RWPE1 (cell line): Measurements from ENCODE around the gene CEP41.

Experiments used
- CTCF ChIA-PET: fragments of 350-600 bp; sonication (Branson Sonifier 250); formaldehyde crosslinking; extraction: SDS; loops from one replicate; lab custom pipeline; 2021; lab: Yijun Ruan, JAX
- POLR2A ChIA-PET: fragments of 400-600 bp; formaldehyde crosslinking; extraction: SDS; loops from one replicate; lab custom pipeline; 2020; ENCODE audit warnings: antibody characterized with exemption; ENCODE audit not compliant: low non-redundant PET; lab: Yijun Ruan, JAX
- DNase-seq: peaks from one replicate; pipeline ENCODE4 v3.0.0; 2012; ENCODE audit warnings: low spot score
- H3K27ac ChIP-seq: fragments of 450-650 bp; 2 replicates; pipeline ENCODE4 v1.5.1; 2017
- CTCF ChIP-seq: fragments of 450-650 bp; conservative IDR thresholded peaks from 2 replicates; pipeline ENCODE4 v1.5.1; 2017; ENCODE audit warnings: low read depth, mild to moderate bottlenecking

Gene CEP41

GRCh38 chr7:130363026-130363847 is 77.6 kb downstream of the CEP41 start:
- ChIA-PET CTCF (no interaction called here), POLR2A (no interaction called here)
- TF ChIP-seq CTCF = no peak
- H3K27ac ChIP-seq = peak overlapping the region; percentile 90
- peak; percentile 81 for DNase-seq

- CTCF ChIA-PET = interaction anchor here (0.6 kb wide), 1 partner anchor 118 kb away, joined by 3 read pairs; no protein-coding TSS in a partner anchor
- no peak for TF ChIP-seq CTCF
- no peak for DNase-seq
- peak overlapping the region; percentile 90 for H3K27ac ChIP-seq
- POLR2A ChIA-PET = no interaction called here
These were observed 78.5 kb downstream of the CEP41 start for GRCh38 chr7:130362251-130362816.

GRCh38 chr7:130361681-130362080 is 79.1 kb downstream of the CEP41 start:
- ChIA-PET POLR2A (no interaction called here), CTCF (no interaction called here)
- TF ChIP-seq CTCF = no peak
- H3K27ac ChIP-seq = no peak overlapping the region
- no peak for DNase-seq

GRCh38 chr7:130360518-130360917 is 80.3 kb downstream of the CEP41 start:
- DNase-seq = no peak
- CTCF ChIA-PET = no interaction called here
- H3K27ac ChIP-seq = no peak overlapping the region
- no peak for TF ChIP-seq CTCF
- POLR2A ChIA-PET = no interaction called here

- no peak for DNase-seq
- TF ChIP-seq CTCF = no peak
- ChIA-PET POLR2A (no interaction called here), CTCF (no interaction called here)
- peak overlapping the region; percentile 65 for H3K27ac ChIP-seq
These were observed 81.4 kb downstream of the CEP41 start for GRCh38 chr7:130359276-130359857.

- TF ChIP-seq CTCF = no peak
- H3K27ac ChIP-seq = peak overlapping the region; percentile 99; the same call in 1 of the 2 replicates
- DNase-seq = no peak
- ChIA-PET CTCF (no interaction called here), POLR2A (no interaction called here)
These were observed 82.3 kb downstream of the CEP41 start for GRCh38 chr7:130358471-130358870.
